MM.1S (cell line): ENCODE measurements around the gene STXBP6.
"Not testable (repeated sequence)": the region's sequence is repeated elsewhere in the genome, so short reads cannot be mapped to it uniquely, and the experiment has no call there.

Experiments
- DNase-seq: peaks from one replicate; pipeline ENCODE4 v3.0.0-alpha.2; 2015
- H2AFZ ChIP-seq: fragments of 300-600 bp; sonication (generic); 2 replicates; pipeline ENCODE4 v1.6.0; 2016; ENCODE audit warnings: antibody characterized with exemption, low read length
- H3F3A ChIP-seq: fragments of 300-600 bp; sonication (generic); 2 replicates; pipeline ENCODE4 v1.6.1; 2016; ENCODE audit warnings: mild to moderate bottlenecking, antibody characterized with exemption, low read length, moderate library complexity, mixed read lengths; ENCODE audit not compliant: insufficient read depth
- H3K27ac ChIP-seq: fragments of 300-600 bp; sonication (generic); 2 replicates; pipeline ENCODE4 v1.5.1; 2016; ENCODE audit warnings: mild to moderate bottlenecking, low read length
- H3K27me3 ChIP-seq: fragments of 300-600 bp; sonication (generic); replicated peaks from 2 replicates; pipeline ENCODE4 v1.6.0; 2016; ENCODE audit warnings: low read length; ENCODE audit not compliant: insufficient read depth
- H3K36me3 ChIP-seq: fragments of 300-600 bp; sonication (generic); replicated peaks from 2 replicates; pipeline ENCODE4 v1.6.1; 2016; ENCODE audit warnings: mild to moderate bottlenecking, low read length, mixed read lengths; ENCODE audit not compliant: insufficient read depth
- H3K4me1 ChIP-seq: fragments of 300-600 bp; sonication (generic); 2 replicates; pipeline ENCODE4 v1.6.1; 2016; ENCODE audit warnings: low read length, mixed read lengths
- H3K4me2 ChIP-seq: fragments of 300-600 bp; sonication (generic); 2 replicates; pipeline ENCODE4 v1.6.0; 2016; ENCODE audit warnings: low read depth, low read length
- H3K4me3 ChIP-seq: fragments of 300-600 bp; sonication (generic); 2 replicates; pipeline ENCODE4 v1.5.1; 2016; ENCODE audit warnings: low read length, mixed read lengths
- H3K79me2 ChIP-seq: fragments of 300-600 bp; sonication (generic); 2 replicates; pipeline ENCODE4 v1.6.1; 2016; ENCODE audit warnings: mixed run types, low read length, mixed read lengths
- H3K9ac ChIP-seq: fragments of 300-600 bp; sonication (generic); 2 replicates; pipeline ENCODE4 v1.6.1; 2016; ENCODE audit warnings: low read length, mixed read lengths
- H3K9me2 ChIP-seq: fragments of 300-600 bp; sonication (generic); replicated peaks from 2 replicates; pipeline ENCODE4 v1.6.1; 2016; ENCODE audit warnings: mild to moderate bottlenecking, low read length, mixed read lengths; ENCODE audit not compliant: insufficient read depth
- H3K9me3 ChIP-seq: fragments of 300-600 bp; sonication (generic); replicated peaks from 2 replicates; pipeline ENCODE4 v1.6.1; 2016; ENCODE audit warnings: mild to moderate bottlenecking, low read length, mixed read lengths; ENCODE audit not compliant: insufficient read depth
- H4K20me1 ChIP-seq: fragments of 300-600 bp; sonication (generic); 2 replicates; pipeline ENCODE4 v1.6.1; 2016; ENCODE audit warnings: mild to moderate bottlenecking, low read length, moderate library complexity, mixed read lengths; ENCODE audit not compliant: insufficient read depth
- EZH2 ChIP-seq: fragments of 300-600 bp; sonication (generic); optimal IDR thresholded peaks from 2 replicates; pipeline ENCODE3; 2017; ENCODE audit warnings: low read depth, mild to moderate bottlenecking, antibody characterized with exemption, low read length, mixed read lengths
- EZH2phosphoT487 ChIP-seq: fragments of 300-600 bp; sonication (generic); IDR thresholded peaks from 2 replicates; pipeline ENCODE4 v1.6.1; 2018; ENCODE audit warnings: antibody characterized with exemption, low read length
- TF ChIP-seq, protein P1 (sequence below): fragments of 300-600 bp; sonication (generic); IDR thresholded peaks from 2 replicates; pipeline ENCODE4 v1.5.1; 2016; ENCODE audit warnings: antibody characterized with exemption, low read length, mixed read lengths

The STXBP6 gene

DNA sequence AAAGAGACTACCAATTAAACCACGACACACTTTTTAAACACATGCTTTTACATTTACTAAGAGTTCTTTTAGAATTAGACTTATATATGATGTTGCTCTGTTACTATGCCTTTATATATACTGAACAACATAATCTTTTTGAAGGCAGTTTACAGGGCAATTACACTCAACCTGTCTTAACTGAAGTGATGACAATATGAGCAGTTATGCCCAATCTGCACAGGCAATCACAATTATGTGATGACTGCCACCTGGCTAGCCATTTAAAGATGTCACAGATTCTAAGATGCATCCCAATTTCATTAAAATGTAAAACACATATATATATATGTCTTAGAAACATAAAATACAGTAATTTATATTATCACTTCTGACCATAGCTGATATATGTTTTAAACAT is 112.6 kb downstream of the STXBP6 start:
- Histone ChIP-seq H3K9me3 (no peaks in the 10 kb centered on the region), H3K9ac (no peak overlapping the region), H3K27me3 (no peaks in the 10 kb centered on the region), H3K79me2 (no peaks in the 10 kb centered on the region), H3K4me2 (no peak overlapping the region), H3K27ac (no peak overlapping the region), H3K9me2 (no peaks in the 10 kb centered on the region), H3K4me1 (peaks cover 13% of the 10 kb centered on the region), H4K20me1 (no peaks in the 10 kb centered on the region), H3K36me3 (no peaks in the 10 kb centered on the region), H2AFZ (no peak overlapping the region), H3K4me3 (no peak overlapping the region), H3F3A (peaks cover 12% of the 10 kb centered on the region)
- DNase-seq = no peak
- no peak for TF ChIP-seq EZH2
- TF ChIP-seq, protein P1, sequence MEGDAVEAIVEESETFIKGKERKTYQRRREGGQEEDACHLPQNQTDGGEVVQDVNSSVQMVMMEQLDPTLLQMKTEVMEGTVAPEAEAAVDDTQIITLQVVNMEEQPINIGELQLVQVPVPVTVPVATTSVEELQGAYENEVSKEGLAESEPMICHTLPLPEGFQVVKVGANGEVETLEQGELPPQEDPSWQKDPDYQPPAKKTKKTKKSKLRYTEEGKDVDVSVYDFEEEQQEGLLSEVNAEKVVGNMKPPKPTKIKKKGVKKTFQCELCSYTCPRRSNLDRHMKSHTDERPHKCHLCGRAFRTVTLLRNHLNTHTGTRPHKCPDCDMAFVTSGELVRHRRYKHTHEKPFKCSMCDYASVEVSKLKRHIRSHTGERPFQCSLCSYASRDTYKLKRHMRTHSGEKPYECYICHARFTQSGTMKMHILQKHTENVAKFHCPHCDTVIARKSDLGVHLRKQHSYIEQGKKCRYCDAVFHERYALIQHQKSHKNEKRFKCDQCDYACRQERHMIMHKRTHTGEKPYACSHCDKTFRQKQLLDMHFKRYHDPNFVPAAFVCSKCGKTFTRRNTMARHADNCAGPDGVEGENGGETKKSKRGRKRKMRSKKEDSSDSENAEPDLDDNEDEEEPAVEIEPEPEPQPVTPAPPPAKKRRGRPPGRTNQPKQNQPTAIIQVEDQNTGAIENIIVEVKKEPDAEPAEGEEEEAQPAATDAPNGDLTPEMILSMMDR = no peak
- TF ChIP-seq EZH2phosphoT487 = no peak

DNA sequence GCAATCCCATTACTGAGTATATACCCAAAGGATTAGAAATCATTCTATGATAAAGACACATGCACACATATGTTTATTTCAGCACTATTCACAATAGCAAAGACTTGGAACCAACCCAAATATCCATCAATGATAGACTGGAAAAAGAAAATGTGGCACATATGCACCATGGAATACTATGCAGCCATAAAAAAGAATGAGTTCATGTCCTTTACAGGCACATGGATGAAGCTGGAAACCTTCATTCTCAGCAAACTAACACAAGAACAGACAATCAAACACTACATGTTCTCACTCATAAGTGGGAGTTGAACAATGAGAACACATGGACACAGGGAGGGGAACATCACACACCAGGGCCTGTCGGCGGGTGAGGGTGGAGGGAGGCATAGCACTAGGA is 113.2 kb downstream of the STXBP6 start:
- H3K36me3 ChIP-seq, H3K9me3 ChIP-seq, H3K9me2 ChIP-seq, H3K27me3 ChIP-seq, H3K27ac ChIP-seq, DNase-seq, H3K79me2 ChIP-seq, H3K4me3 ChIP-seq, H4K20me1 ChIP-seq, H3K4me1 ChIP-seq, H3F3A ChIP-seq, H3K9ac ChIP-seq, H3K4me2 ChIP-seq, H2AFZ ChIP-seq: not testable (repeated sequence)

DNA sequence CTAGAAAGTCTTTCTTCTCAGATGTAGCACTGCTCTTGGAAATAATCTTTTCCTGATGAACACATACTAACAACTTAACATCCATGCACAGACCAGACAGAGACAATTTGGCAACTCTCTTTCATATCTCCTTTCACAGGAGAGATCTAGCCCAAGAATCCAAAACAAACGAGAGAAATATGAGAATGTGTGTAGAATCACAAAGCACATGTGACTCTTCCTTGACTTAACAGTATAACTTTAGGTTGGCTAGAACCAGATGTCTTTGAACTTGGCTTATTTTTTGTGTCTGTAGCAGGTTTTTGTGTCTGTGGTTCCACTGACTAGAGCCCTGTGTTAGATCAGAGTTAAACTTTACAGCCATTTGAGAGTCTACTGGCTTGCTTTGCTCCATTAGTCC is 114.2 kb downstream of the STXBP6 start:
- Histone ChIP-seq H3K4me2 (no peak overlapping the region), H4K20me1 (no peaks in the 10 kb centered on the region), H3K27ac (no peak overlapping the region), H3K27me3 (no peaks in the 10 kb centered on the region), H3K79me2 (no peaks in the 10 kb centered on the region), H2AFZ (no peak overlapping the region), H3K9me3 (no peaks in the 10 kb centered on the region), H3F3A (no peaks in the 10 kb centered on the region), H3K9me2 (no peaks in the 10 kb centered on the region), H3K9ac (no peak overlapping the region), H3K4me3 (no peak overlapping the region), H3K36me3 (no peaks in the 10 kb centered on the region), H3K4me1 (no peaks in the 10 kb centered on the region)
- TF ChIP-seq EZH2 = no peak
- no peak for TF ChIP-seq EZH2phosphoT487
- TF ChIP-seq, protein P1 = no peak
- DNase-seq = no peak

DNA sequence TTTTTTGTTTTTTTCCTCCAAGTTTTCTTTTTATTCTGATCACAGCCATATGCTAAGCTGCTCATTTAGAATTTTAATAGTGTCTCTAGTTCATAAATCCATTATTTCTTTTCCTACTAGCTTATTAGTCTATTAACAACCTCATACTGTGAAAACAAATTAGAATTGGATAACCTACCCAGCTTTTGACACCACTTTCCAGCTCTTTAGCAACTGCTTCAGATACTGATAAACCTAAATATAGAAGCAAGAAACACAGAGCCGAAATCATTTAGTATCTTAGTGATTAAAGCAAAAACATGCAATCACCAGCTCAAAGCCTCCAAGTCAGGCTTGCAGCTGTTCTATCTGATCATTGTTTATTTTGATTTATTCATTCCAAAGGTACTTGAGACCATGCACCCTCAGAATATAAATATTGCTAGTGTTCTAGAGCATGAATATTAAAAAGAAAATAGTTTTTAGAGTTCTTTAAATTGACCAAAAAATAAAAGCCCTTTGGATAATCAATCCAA is 121.5 kb downstream of the STXBP6 start:
- Histone ChIP-seq H3K36me3 (no peaks in the 10 kb centered on the region), H3F3A (no peaks in the 10 kb centered on the region)

More for the DNA sequence above, 121.5 kb downstream of the STXBP6 start:
- no peak for DNase-seq
- TF ChIP-seq EZH2 (no peak), EZH2phosphoT487 (no peak)
- TF ChIP-seq, protein P1 = no peak
- Histone ChIP-seq H3K4me3 (no peak overlapping the region), H3K27ac (no peak overlapping the region), H3K4me1 (no peaks in the 10 kb centered on the region), H3K79me2 (no peaks in the 10 kb centered on the region), H4K20me1 (no peaks in the 10 kb centered on the region), H3K9me3 (no peaks in the 10 kb centered on the region), H3K9me2 (no peaks in the 10 kb centered on the region), H3K4me2 (no peak overlapping the region), H3K9ac (no peak overlapping the region), H2AFZ (no peak overlapping the region), H3K27me3 (no peaks in the 10 kb centered on the region)
